ENCODE data around the gene DNAI4. TPM values are rescaled to one million over a fixed set of nuclear protein-coding genes. Genes with fewer than 3 reads are reported as not detected.

DNAI4 gene
- total RNA-seq, 4 donors from 2014 or later = 0.29 to 4.8 (median 0.35) TPM; not detected in 1

GRCh38 chr1:66767626-66768025, 157.0 kb downstream of the DNAI4 start:
- Histone ChIP-seq H3K27me3 (no peaks in the 10 kb centered on the region), H3K9me3 (no peaks in the 10 kb centered on the region), H3K4me3 (no peak overlapping the region), H3K27ac (no peak overlapping the region), H3K4me1 (no peaks in the 10 kb centered on the region), H3K36me3 (no peaks in the 10 kb centered on the region)
- no peak for DNase-seq
- intact Hi-C loops (cut with DNase I) = no loop called here
- TF ChIP-seq CTCF (IDR thresholded peaks at IDR 0.05) (no peak), POLR2A (IDR thresholded peaks at IDR 0.05) (no peak)

- H3K27me3 ChIP-seq = no peaks in the 10 kb centered on the region
- no peaks in the 10 kb centered on the region for H3K36me3 ChIP-seq
- peak; percentile 27 to 75 (median 61) for TF ChIP-seq CTCF (IDR thresholded peaks at IDR 0.05)
- TF ChIP-seq POLR2A (IDR thresholded peaks at IDR 0.05) = no peak
- H3K4me3 ChIP-seq = no peak overlapping the region
- 10 to 14% methylated on average over 3 of the region's 3 CpGs for WGBS, 2 donors
- DNase-seq = no peak
- no peaks in the 10 kb centered on the region for H3K4me1 ChIP-seq
- no peaks in the 10 kb centered on the region for H3K9me3 ChIP-seq
- H3K27ac ChIP-seq = no peak overlapping the region
- intact Hi-C loops (cut with DNase I) = no loop called here
Measured at GRCh38 chr1:66764994-66765578, 159.6 kb downstream of the DNAI4 start.

Other genes starting within 250 kb of the DNAI4 start
- gene DYNLT5, start 172.4 kb downstream of the DNAI4 start, total RNA-seq = 1 to 10 TPM in 1 of 4 donors, under 1 TPM in 1, not detected in 2; 0.22 to 3.1 TPM
- gene INSL5, start 123.6 kb downstream of the DNAI4 start, total RNA-seq = not detected
- 10 to 100 TPM; 17.6 to 34.0 (median 24.4) TPM for gene MIER1, start 134 bp upstream of the DNAI4 start, total RNA-seq
- 10 to 100 TPM in 2 of 4 donors, 1 to 10 TPM in 2; 5.7 to 12.5 (median 10.5) TPM for gene SLC35D1, start 129.3 kb upstream of the DNAI4 start, total RNA-seq
- gene C1orf141, start 210.1 kb upstream of the DNAI4 start, total RNA-seq = not detected
- under 1 TPM in 2 of 4 donors, not detected in 2; under 0.01 to 0.22 TPM for gene IL23R, start 241.6 kb upstream of the DNAI4 start, total RNA-seq

All from esophagus squamous epithelium (tissue), 5 donors.